Fibroblast of mammary gland (primary cell): ENCODE data around the gene MS4A2.

Experiments
- DNase-seq: peaks from one replicate; pipeline ENCODE4 v3.0.0-alpha.2; 2010; ENCODE audit warnings: low read depth
- H3K4me3 ChIP-seq: 2 replicates; pipeline ENCODE4 v1.5.1; 2011; ENCODE audit warnings: low read depth, mild to moderate bottlenecking, low read length, moderate library complexity; ENCODE audit not compliant: control insufficient read depth
- TF ChIP-seq, protein P1 (sequence below): conservative IDR thresholded peaks from 2 replicates; pipeline ENCODE4 v1.5.1; 2011; ENCODE audit warnings: low read depth, low read length, inconsistent platforms; ENCODE audit not compliant: control insufficient read depth, insufficient read depth

MS4A2 gene

DNA sequence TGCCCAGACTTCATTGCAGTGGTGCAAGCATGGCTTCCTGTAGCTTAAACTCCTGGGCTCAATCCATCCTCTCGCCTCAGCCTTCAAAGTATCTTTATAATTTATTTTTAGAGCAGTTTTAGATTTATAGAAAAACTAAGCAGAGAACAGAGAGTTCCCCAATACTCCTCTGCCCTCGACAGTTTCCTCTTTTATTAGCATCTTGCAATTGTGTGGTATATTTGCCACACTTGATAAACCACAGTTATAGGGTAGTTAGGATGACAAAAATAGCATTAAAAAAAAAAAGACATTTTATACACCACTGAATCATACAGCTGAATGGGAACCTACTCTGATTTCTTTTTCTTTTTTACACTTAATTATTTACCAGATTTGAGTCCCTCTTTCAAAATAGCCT lies 31.2 kb downstream of the MS4A2 start:
- TF ChIP-seq, protein P1, sequence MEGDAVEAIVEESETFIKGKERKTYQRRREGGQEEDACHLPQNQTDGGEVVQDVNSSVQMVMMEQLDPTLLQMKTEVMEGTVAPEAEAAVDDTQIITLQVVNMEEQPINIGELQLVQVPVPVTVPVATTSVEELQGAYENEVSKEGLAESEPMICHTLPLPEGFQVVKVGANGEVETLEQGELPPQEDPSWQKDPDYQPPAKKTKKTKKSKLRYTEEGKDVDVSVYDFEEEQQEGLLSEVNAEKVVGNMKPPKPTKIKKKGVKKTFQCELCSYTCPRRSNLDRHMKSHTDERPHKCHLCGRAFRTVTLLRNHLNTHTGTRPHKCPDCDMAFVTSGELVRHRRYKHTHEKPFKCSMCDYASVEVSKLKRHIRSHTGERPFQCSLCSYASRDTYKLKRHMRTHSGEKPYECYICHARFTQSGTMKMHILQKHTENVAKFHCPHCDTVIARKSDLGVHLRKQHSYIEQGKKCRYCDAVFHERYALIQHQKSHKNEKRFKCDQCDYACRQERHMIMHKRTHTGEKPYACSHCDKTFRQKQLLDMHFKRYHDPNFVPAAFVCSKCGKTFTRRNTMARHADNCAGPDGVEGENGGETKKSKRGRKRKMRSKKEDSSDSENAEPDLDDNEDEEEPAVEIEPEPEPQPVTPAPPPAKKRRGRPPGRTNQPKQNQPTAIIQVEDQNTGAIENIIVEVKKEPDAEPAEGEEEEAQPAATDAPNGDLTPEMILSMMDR = no peak
- DNase-seq = no peak
- H3K4me3 ChIP-seq = no peak overlapping the region

DNA sequence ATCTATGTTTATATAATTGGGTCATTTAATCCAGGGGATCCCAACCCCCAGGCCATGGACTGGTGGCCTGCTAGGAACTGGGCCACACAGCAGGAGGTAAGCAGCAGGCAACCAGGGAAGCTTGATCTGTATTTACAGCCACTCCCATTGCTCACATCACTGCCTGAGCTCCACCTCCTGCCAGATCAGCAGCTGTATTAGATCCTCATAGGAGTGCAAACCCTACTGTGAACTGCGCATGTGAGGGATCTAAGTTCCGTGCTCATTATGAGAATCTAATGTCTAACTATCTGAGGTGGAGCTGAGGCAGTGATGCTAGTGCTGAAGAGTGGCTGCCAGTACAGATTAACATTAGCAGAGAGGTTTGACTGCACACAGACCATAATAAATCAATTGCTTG lies 32.8 kb downstream of the MS4A2 start:
- no peak for DNase-seq
- TF ChIP-seq, protein P1 = no peak
- no peak overlapping the region for H3K4me3 ChIP-seq

DNA sequence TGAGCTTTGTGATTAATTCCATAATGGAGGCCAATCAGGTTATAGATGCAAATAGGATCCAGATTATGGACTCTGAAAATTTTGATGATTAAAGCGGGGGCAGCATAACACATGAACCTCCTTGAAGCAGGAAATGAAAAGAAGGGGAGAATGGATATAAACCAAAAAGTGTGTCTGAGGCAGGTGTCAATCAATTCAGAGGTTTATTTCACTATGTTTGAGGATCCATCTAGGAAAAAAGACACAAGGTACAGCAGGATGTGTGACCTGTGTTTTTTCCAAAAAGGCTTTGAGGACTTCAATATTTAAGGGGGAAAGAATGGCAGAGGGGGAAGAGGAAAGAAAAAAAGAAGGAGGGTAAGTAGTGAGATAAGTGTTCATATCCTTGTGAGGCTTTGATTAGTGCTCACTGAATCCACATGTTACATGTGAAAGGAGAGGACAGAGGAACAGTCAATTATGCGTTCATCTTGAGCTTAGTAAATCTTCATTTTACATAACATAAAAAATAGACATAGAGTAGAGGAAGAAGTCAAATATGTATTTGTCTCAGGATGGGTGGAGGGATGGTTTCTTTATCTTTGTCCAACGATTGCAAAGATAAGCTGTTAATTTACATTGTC lies 34.1 kb downstream of the MS4A2 start:
- no peak for DNase-seq
- TF ChIP-seq, protein P1 = no peak
- H3K4me3 ChIP-seq = no peak overlapping the region

DNA sequence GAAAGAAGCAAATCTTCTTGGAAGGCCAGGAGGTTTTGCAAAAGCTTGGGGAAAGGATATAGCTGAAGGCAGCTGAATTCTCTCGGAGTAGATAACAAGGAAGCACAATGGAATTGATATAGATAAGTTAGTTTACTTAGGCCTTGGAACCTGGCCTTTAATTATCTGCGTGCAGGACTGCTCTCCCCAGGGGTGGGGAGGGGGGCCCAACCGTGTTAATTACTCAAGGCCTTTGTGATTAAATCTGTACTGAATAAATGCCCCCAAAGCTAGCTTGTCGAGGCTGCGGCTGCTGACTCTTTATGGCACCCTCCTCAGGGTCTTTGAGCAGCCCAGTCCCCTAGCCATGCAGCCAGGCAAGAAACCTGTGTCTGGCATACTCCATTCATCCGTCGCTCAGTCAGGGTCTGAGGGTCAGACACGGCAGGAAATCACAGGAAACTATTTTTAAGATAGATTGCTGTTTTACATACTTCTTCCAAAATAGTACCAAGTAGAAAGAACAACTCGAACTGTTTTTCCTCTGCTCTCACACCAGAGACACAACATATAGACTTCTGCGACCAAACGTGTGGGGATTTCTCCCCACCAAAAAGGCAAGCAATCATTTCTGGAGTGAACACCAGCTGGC lies 36.5 kb downstream of the MS4A2 start:
- TF ChIP-seq, protein P1 = no peak
- DNase-seq = no peak

DNA sequence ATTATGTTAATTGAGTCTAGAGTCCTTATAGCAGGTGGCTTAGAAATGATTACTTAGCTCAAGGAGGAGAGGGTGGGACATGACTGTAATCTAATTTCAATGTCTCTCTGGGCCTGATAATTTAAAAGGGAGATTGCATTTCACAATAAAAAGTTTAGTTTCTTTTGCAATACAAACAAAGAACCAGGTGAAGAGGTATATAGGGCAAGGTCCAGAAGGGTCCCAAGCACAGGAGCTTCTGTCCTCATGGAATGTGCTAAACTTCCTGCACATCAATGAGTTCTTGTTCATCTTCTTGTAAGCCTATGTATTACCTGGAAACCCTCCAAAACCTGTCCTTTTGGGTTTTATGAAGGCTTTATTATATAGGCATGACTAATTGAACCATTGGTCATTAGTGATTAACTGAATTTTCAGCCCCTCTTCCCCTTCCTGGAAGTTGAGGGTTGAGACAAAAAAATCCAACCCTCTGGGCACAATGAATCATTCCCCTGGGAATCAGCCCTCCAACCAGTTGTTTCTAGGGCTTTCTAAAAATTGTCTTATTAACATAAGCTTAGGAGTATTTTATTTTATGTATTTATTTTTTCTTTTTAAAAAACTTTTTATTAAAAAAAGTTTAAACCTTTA lies 37.6 kb downstream of the MS4A2 start:
- TF ChIP-seq, protein P1 = no peak
- no peak overlapping the region for H3K4me3 ChIP-seq
- DNase-seq = no peak

More for the DNA sequence above, 36.5 kb downstream of the MS4A2 start:
- no peak overlapping the region for H3K4me3 ChIP-seq

DNA sequence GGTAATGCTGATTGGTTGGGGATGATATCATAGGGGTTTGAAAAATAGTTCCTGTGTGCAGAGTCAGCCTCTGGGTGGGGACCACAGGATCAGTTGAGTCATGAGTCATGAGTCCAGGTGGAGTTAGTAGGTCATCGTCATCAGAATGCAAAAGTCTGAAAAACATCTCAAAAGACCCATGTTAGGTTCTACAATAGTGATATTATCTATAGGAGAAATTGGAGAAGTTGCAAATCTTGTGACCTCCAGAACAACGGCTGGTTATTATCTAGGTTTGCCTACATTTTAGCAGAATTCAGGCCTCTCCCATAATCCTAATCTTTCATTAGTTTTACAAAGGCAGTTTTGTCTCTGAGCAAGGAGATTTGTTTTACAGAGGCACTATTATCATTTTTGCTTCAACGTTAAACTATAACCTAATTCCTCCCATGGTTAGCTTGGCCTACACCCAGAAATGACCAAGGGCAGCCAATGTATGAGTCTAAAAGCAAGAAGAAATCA lies 38.9 kb downstream of the MS4A2 start:
- no peak for DNase-seq
- H3K4me3 ChIP-seq = no peak overlapping the region
- TF ChIP-seq, protein P1 = no peak
